Measurements from ENCODE around the gene ST7L.

DNA sequence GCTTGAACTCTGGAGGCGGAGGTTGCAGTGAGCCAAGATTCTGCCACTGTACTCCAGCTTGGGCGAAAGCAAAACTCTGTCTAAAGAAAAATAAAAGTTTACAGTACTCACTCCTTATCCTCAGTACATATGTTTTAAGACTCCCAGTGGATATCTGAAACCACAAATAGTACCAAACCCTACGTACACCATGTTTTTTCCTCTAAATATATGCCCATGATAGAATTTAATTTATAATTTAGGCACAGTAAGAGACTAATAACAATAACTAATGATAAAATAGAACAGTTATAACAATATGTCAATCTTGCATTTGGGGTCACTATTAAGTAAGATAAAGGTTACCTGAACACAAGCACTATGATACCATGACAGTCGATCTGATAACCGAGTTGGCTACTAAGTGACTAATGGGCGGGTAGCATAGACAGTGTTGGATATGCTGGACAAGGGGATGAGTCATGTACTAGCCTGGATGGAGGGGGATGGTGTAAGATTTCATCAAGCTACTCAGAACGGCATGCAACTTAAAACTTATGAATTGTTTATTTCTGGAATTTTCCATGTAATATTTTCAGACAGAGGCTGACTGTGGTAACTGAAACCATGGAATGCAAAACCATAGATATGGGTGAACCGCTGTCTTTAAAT is 43.7 kb downstream of the ST7L start:
- TF ChIP-seq CTCF (IDR thresholded peaks at IDR 0.05) (no peak), POLR2A (IDR thresholded peaks at IDR 0.05) (no peak)
